Inferior parietal cortex (tissue), 1 donor: ENCODE data around the gene ITGB5.
A peak's percentile ranks its signal among the peaks of the same experiment; 100 is the strongest.
"Not testable (repeated sequence)": the region's sequence is repeated elsewhere in the genome, so short reads cannot be mapped to it uniquely, and the experiment has no call there.

Experiments
- DNase-seq: peaks from one replicate; pipeline ENCODE4 v3.0.0-alpha.2; 2016; ENCODE audit errors: extremely low spot score

Gene ITGB5

GRCh38 chr3:124788254-124788745, 98.9 kb downstream of the ITGB5 start:
- no peak for DNase-seq

- DNase-seq = no peak
Observed at GRCh38 chr3:124787476-124788195, 99.5 kb downstream of the ITGB5 start.

- DNase-seq = peak; percentile 66
Observed at GRCh38 chr3:124786511-124787241, 100.5 kb downstream of the ITGB5 start.

GRCh38 chr3:124785973-124786372, 101.2 kb downstream of the ITGB5 start:
- no peak for DNase-seq

- DNase-seq = no peak
Observed at GRCh38 chr3:124784686-124785382, 102.3 kb downstream of the ITGB5 start.

GRCh38 chr3:124783696-124784095, 103.5 kb downstream of the ITGB5 start:
- no peak for DNase-seq

- not testable (repeated sequence) for DNase-seq
Observed at GRCh38 chr3:124782377-124782712, 104.8 kb downstream of the ITGB5 start.

- no peak for DNase-seq
Observed at GRCh38 chr3:124781476-124782376, 105.4 kb downstream of the ITGB5 start.

- DNase-seq = no peak
Observed at GRCh38 chr3:124780761-124781475, 106.2 kb downstream of the ITGB5 start.

GRCh38 chr3:124780356-124780755, 106.8 kb downstream of the ITGB5 start:
- DNase-seq = no peak

- no peak for DNase-seq
Observed at GRCh38 chr3:124779751-124780191, 107.4 kb downstream of the ITGB5 start.

GRCh38 chr3:124779116-124779515, 108.0 kb downstream of the ITGB5 start:
- no peak for DNase-seq

GRCh38 chr3:124777762-124778470, 109.2 kb downstream of the ITGB5 start:
- no peak for DNase-seq

- no peak for DNase-seq
Observed at GRCh38 chr3:124776856-124777255, 110.3 kb downstream of the ITGB5 start.

GRCh38 chr3:124775877-124776276, 111.3 kb downstream of the ITGB5 start:
- DNase-seq = no peak

GRCh38 chr3:124774841-124775402, 112.2 kb downstream of the ITGB5 start:
- no peak for DNase-seq

- no peak for DNase-seq
Observed at GRCh38 chr3:124774327-124774718, 112.8 kb downstream of the ITGB5 start.

- no peak for DNase-seq
Observed at GRCh38 chr3:124773351-124774326, 113.5 kb downstream of the ITGB5 start.
